Measurements from ENCODE around the gene PLCB1.

Gene PLCB1

GRCh38 chr20:8355453-8355852, 223.4 kb downstream of the PLCB1 start:
- in situ Hi-C loops (cut with HindIII; ENCODE audit: low sequenced_read_pairs), result no loop called here
- no peak for TF ChIP-seq CTCF (IDR thresholded peaks at IDR 0.05; ENCODE audit: low read depth, low read length, missing control alignments)
- no peak overlapping the region for H3K4me3 ChIP-seq (ENCODE audit: low read depth, low read length)
- no peak for DNase-seq (ENCODE audit: low read depth)

GRCh38 chr20:8356806-8357205, 224.7 kb downstream of the PLCB1 start:
- no peak overlapping the region for H3K4me3 ChIP-seq (ENCODE audit: low read depth, low read length)
- in situ Hi-C loops (cut with HindIII; ENCODE audit: low sequenced_read_pairs), result no loop called here
- TF ChIP-seq CTCF (IDR thresholded peaks at IDR 0.05; ENCODE audit: low read depth, low read length, missing control alignments), result no peak
- no peak for DNase-seq (ENCODE audit: low read depth)

GRCh38 chr20:8357703-8358102, 225.6 kb downstream of the PLCB1 start:
- H3K4me3 ChIP-seq (ENCODE audit: low read depth, low read length), result no peak overlapping the region
- in situ Hi-C loops (cut with HindIII; ENCODE audit: low sequenced_read_pairs), result no loop called here
- no peak for TF ChIP-seq CTCF (IDR thresholded peaks at IDR 0.05; ENCODE audit: low read depth, low read length, missing control alignments)
- no peak for DNase-seq (ENCODE audit: low read depth)

- DNase-seq (ENCODE audit: low read depth), result no peak
- in situ Hi-C loops (cut with HindIII; ENCODE audit: low sequenced_read_pairs), result no loop called here
- no peak for TF ChIP-seq CTCF (IDR thresholded peaks at IDR 0.05; ENCODE audit: low read depth, low read length, missing control alignments)
- H3K4me3 ChIP-seq (ENCODE audit: low read depth, low read length), result no peak overlapping the region
Measured at GRCh38 chr20:8360035-8360434, 228.0 kb downstream of the PLCB1 start.

GRCh38 chr20:8361006-8361652, 229.1 kb downstream of the PLCB1 start:
- TF ChIP-seq CTCF (IDR thresholded peaks at IDR 0.05; ENCODE audit: low read depth, low read length, missing control alignments), result peak; percentile 8
- H3K4me3 ChIP-seq (ENCODE audit: low read depth, low read length), result no peak overlapping the region
- DNase-seq (ENCODE audit: low read depth), result no peak
- in situ Hi-C loops (cut with HindIII; ENCODE audit: low sequenced_read_pairs), result no loop called here

- in situ Hi-C loops (cut with HindIII; ENCODE audit: low sequenced_read_pairs), result no loop called here
- no peak for TF ChIP-seq CTCF (IDR thresholded peaks at IDR 0.05; ENCODE audit: low read depth, low read length, missing control alignments)
- no peak overlapping the region for H3K4me3 ChIP-seq (ENCODE audit: low read depth, low read length)
- no peak for DNase-seq (ENCODE audit: low read depth)
Measured at GRCh38 chr20:8361779-8362178, 229.7 kb downstream of the PLCB1 start.
